ENCODE results near the gene SCN2B.

SCN2B gene

DNA sequence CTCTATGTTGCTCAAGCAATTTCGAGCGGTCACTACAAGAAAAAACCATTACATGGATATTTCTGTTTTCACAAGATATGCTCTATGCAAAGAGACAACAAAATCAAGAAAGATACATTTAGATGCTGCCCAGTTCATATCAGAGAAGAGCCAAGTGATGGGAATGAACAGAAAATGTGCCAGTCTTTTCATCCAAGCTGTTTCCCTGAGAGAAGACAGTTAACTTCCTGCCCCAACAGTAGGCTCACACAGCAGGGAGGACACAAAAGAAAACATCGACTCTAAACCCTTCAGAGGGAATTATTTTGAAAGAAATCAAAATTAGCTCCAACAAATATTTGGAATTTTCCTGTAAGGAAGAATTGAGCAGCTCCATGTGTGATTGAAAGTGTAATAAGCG lies 36.8 kb upstream of the SCN2B start:
- TF ChIP-seq CTCF (IDR thresholded peaks at IDR 0.05; ENCODE audit: low read depth, low read length): no peak

DNA sequence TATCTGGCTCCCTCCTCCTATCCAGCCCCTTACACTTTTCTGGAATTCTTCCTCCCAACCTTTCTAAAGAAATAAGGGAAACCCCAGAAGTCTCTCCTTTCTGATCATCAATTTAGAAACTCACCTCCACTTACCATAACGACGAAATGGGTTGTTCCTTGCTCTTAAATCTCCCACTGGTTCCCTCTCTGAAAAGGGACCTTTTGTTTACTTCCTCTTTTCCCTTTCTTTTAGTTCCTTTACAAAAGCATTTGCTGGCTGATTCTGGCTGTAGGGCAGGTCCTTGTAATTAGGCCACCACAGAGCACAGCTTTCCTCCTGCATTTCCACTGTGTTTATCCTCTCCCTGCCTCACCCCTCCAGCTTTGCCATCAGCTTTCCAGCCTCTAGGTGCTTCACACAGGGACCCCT lies 36.3 kb upstream of the SCN2B start:
- no peak for DNase-seq (ENCODE audit: extremely low read depth, low read depth)
- TF ChIP-seq CTCF (IDR thresholded peaks at IDR 0.05; ENCODE audit: low read depth, low read length): no peak

More for the DNA sequence above, 36.8 kb upstream of the SCN2B start:
- no peak for DNase-seq (ENCODE audit: extremely low read depth, low read depth)

GRCh38 chr11:118212131-118212725 lies 35.8 kb upstream of the SCN2B start:
- TF ChIP-seq CTCF (IDR thresholded peaks at IDR 0.05; ENCODE audit: low read depth, low read length): no peak
- DNase-seq (ENCODE audit: extremely low read depth, low read depth): no peak

GRCh38 chr11:118211006-118211405 lies 34.6 kb upstream of the SCN2B start:
- no peak for TF ChIP-seq CTCF (IDR thresholded peaks at IDR 0.05; ENCODE audit: low read depth, low read length)
- no peak for DNase-seq (ENCODE audit: extremely low read depth, low read depth)

DNA sequence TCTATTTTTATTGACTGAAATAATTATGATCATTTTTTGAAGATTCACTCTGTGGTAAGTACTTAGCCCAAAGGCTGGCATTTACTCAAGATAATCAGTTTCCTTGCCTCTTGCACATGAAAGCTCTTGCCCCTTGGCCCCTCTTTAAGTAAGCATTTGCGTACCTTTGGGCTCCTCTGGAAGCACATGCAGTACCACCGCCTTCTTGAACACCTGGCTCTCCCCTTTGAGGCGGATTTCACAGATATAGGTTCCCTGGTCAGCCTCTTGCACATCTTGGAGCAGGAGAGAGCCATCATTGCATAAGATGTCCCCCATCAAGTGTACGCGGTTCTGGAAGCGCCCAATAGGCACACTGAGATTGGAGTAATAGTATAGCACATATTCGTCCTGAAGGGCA lies 33.9 kb upstream of the SCN2B start:
- no peak for DNase-seq (ENCODE audit: extremely low read depth, low read depth)
- TF ChIP-seq CTCF (IDR thresholded peaks at IDR 0.05; ENCODE audit: low read depth, low read length): no peak

- no peak for TF ChIP-seq CTCF (IDR thresholded peaks at IDR 0.05; ENCODE audit: low read depth, low read length)
- no peak for DNase-seq (ENCODE audit: extremely low read depth, low read depth)
These were observed 32.6 kb upstream of the SCN2B start for GRCh38 chr11:118209033-118209432.

DNA sequence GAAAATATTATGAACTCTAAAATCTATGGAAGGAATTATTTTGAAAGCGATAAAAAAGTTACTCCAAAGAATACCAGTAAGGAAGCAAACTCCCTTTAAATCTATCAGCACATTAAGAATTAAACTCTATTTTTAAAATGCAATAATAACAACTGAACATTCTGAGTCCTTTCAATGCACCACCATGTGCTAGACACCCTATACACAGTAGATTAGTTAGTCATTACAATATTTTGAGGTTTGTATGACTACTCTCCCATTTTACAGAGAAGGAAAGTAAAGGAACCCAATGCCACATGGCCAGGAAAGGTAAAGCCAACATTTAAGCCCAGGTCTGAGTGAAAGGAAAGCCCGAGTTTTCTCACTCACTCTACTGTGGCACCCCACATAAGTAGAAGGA lies 30.6 kb upstream of the SCN2B start:
- DNase-seq (ENCODE audit: extremely low read depth, low read depth): no peak
- TF ChIP-seq CTCF (IDR thresholded peaks at IDR 0.05; ENCODE audit: low read depth, low read length): no peak

Data from AG09319 (cell line).